Stimulated activated CD8-positive, alpha-beta memory T cell treated with anti-CD3 and anti-CD28 coated beads, Interleukin-12 subunit alpha, Interleukin-12 subunit beta, amount 100 ng/mL, for 24 hours (primary cell): Measurements from ENCODE around the gene CDC42EP5.
"Not testable (repeated sequence)": the region's sequence is repeated elsewhere in the genome, so short reads cannot be mapped to it uniquely, and the experiment has no call there.

Experiments
- DNase-seq: peaks from one replicate; pipeline ENCODE4 v3.0.0-alpha.2; 2020; ENCODE audit errors: extremely low read depth

The CDC42EP5 gene

GRCh38 chr19:54489341-54489740, 16.2 kb upstream of the CDC42EP5 start:
- no peak for DNase-seq

- no peak for DNase-seq
These were observed 12.8 kb upstream of the CDC42EP5 start for GRCh38 chr19:54485851-54486250.

- DNase-seq: no peak
These were observed 11.4 kb upstream of the CDC42EP5 start for GRCh38 chr19:54484451-54484850.

- no peak for DNase-seq
These were observed 9.8 kb upstream of the CDC42EP5 start for GRCh38 chr19:54482889-54483288.

GRCh38 chr19:54481326-54481930, 8.3 kb upstream of the CDC42EP5 start:
- no peak for DNase-seq

GRCh38 chr19:54480051-54480450, 7.0 kb upstream of the CDC42EP5 start:
- no peak for DNase-seq

- no peak for DNase-seq
These were observed 5.7 kb upstream of the CDC42EP5 start for GRCh38 chr19:54478677-54479266.

GRCh38 chr19:54477650-54478049, 4.6 kb upstream of the CDC42EP5 start:
- DNase-seq: no peak

- DNase-seq: no peak
These were observed 2.6 kb upstream of the CDC42EP5 start for GRCh38 chr19:54475706-54476105.

GRCh38 chr19:54473892-54474372, 836 bp upstream of the CDC42EP5 start:
- no peak for DNase-seq

- DNase-seq: no peak
These were observed 1.9 kb downstream of the CDC42EP5 start for GRCh38 chr19:54470991-54471782.

GRCh38 chr19:54470276-54470887, 2.7 kb downstream of the CDC42EP5 start:
- no peak for DNase-seq

- no peak for DNase-seq
These were observed 3.6 kb downstream of the CDC42EP5 start for GRCh38 chr19:54469496-54469934.

- not testable (repeated sequence) for DNase-seq
These were observed 7.0 kb downstream of the CDC42EP5 start for GRCh38 chr19:54466110-54466480.

GRCh38 chr19:54465426-54466109, 7.5 kb downstream of the CDC42EP5 start:
- DNase-seq: no peak

- DNase-seq: peak; percentile 67
These were observed 8.3 kb downstream of the CDC42EP5 start for GRCh38 chr19:54464630-54465425.

- DNase-seq: peak; percentile 66
These were observed 9.0 kb downstream of the CDC42EP5 start for GRCh38 chr19:54464044-54464629.

- DNase-seq: peak; percentile 91
These were observed 9.5 kb downstream of the CDC42EP5 start, which contains the start of gene LENG9 for GRCh38 chr19:54463531-54464043. Gene LENG9, minus strand, starts transcription at chr19:54463778. Its CDS starts 252 bp downstream, at chr19:54463526.

GRCh38 chr19:54462655-54463530, 10.2 kb downstream of the CDC42EP5 start:
- no peak for DNase-seq
